Hepatocyte (in vitro differentiated cells): ENCODE data around the gene UQCRH. TPM values are rescaled to one million over a fixed set of nuclear protein-coding genes. Genes with fewer than 3 reads are reported as not detected.

Experiments
- DNase-seq: peaks from one replicate; pipeline ENCODE4 v3.0.0-alpha.2; 2016; ENCODE audit warnings: low spot score
- H2AFZ ChIP-seq: fragments of 200-600 bp; sonication (generic); 2 replicates; pipeline ENCODE4 v1.6.0; 2016; ENCODE audit warnings: antibody characterized with exemption, mild to moderate bottlenecking
- H3K27ac ChIP-seq: fragments of 200-600 bp; sonication (generic); 2 replicates; pipeline ENCODE4 v1.5.1; 2016; ENCODE audit warnings: mild to moderate bottlenecking
- H3K27me3 ChIP-seq: fragments of 200-600 bp; sonication (generic); 2 replicates; pipeline ENCODE4 v1.6.1; 2016
- H3K36me3 ChIP-seq: fragments of 200-600 bp; sonication (generic); replicated peaks from 2 replicates; pipeline ENCODE4 v1.5.1; 2016; ENCODE audit warnings: low read depth; ENCODE audit not compliant: insufficient read depth
- H3K4me1 ChIP-seq: fragments of 200-600 bp; sonication (generic); 2 replicates; pipeline ENCODE4 v1.5.1; 2016; ENCODE audit warnings: mild to moderate bottlenecking, moderate library complexity; ENCODE audit not compliant: insufficient read depth
- H3K4me2 ChIP-seq: fragments of 200-600 bp; sonication (generic); 2 replicates; pipeline ENCODE4 v1.6.0; 2016
- H3K4me3 ChIP-seq: fragments of 200-600 bp; sonication (generic); 2 replicates; pipeline ENCODE4 v1.5.1; 2016; ENCODE audit warnings: mild to moderate bottlenecking
- H3K79me2 ChIP-seq: fragments of 200-600 bp; sonication (generic); 2 replicates; pipeline ENCODE4 v1.6.0; 2017; ENCODE audit warnings: mild to moderate bottlenecking
- H3K9me2 ChIP-seq: fragments of 200-600 bp; sonication (generic); replicated peaks from 2 replicates; pipeline ENCODE4 v1.6.0; 2017; ENCODE audit warnings: mild to moderate bottlenecking; ENCODE audit not compliant: insufficient read depth
- H3K9me3 ChIP-seq: fragments of 200-600 bp; sonication (generic); 2 replicates; pipeline ENCODE4 v1.5.1; 2016; ENCODE audit warnings: low read depth, mild to moderate bottlenecking
- H4K20me1 ChIP-seq: fragments of 200-600 bp; sonication (generic); 2 replicates; pipeline ENCODE4 v1.6.0; 2016; ENCODE audit warnings: mild to moderate bottlenecking; ENCODE audit not compliant: insufficient read depth, poor library complexity, severe bottlenecking
- CTCF ChIP-seq: fragments of 200-600 bp; sonication (generic); IDR thresholded peaks from 2 replicates; pipeline ENCODE4 v1.5.1; 2016; ENCODE audit warnings: antibody characterized with exemption, mild to moderate bottlenecking; ENCODE audit not compliant: poor library complexity
- EZH2 ChIP-seq: fragments of 200-600 bp; sonication (generic); IDR thresholded peaks from 2 replicates; pipeline ENCODE4 v1.6.1; 2016; ENCODE audit warnings: antibody characterized with exemption, mild to moderate bottlenecking, borderline replicate concordance
- EZH2phosphoT487 ChIP-seq: fragments of 200-600 bp; sonication (generic); IDR thresholded peaks from one replicate; pipeline ENCODE4 v1.6.1; 2018; ENCODE audit warnings: antibody characterized with exemption, mild to moderate bottlenecking, low read depth, moderate library complexity; ENCODE audit not compliant: unreplicated experiment, severe bottlenecking
- WGBS: methylation state at CpG from one replicate; pipeline ENCODE4 v1.1.6; 2016; ENCODE audit warnings: low lambda C conversion rate; ENCODE audit errors: missing lambda C conversion rate; 5-methylcytosine and 5-hydroxymethylcytosine counted together
- polyA plus RNA-seq: library from polyadenylated mRNA; unstranded; fragments of >200 nt; fragmentation: Nextera tagmentation; extraction: Ambion mirVana; gene quantifications from 2 replicates; pipeline ENCODE4 v1.2.1, GENCODE V29; 2016
- total RNA-seq: library from RNA; depleted of rRNA; stranded (reverse); fragments of >200 nt; gene quantifications from 2 replicates; pipeline ENCODE4 v1.2.3, GENCODE V29; 2014

Gene UQCRH
- total and polyA plus RNA-seq, 2 experiments from 2014 or later: 269 to 429 TPM

- Histone ChIP-seq H3K9me3 (no peaks in the 10 kb centered on the region), H2AFZ (no peak overlapping the region), H3K27ac (no peak overlapping the region), H3K79me2 (peaks cover 27% of the 10 kb centered on the region), H4K20me1 (no peaks in the 10 kb centered on the region), H3K4me2 (no peak overlapping the region), H3K36me3 (no peaks in the 10 kb centered on the region), H3K4me1 (peaks cover 9% of the 10 kb centered on the region), H3K27me3 (no peaks in the 10 kb centered on the region), H3K4me3 (no peak overlapping the region), H3K9me2 (no peaks in the 10 kb centered on the region)
- DNase-seq: no peak
- TF ChIP-seq CTCF (no peak), EZH2phosphoT487 (no peak), EZH2 (no peak)
- WGBS: 97% methylated on average over 4 of the region's 4 CpGs
These were observed 39.8 kb downstream of the UQCRH start for GRCh38 chr1:46343351-46343695.

GRCh38 chr1:46343705-46344104, 40.2 kb downstream of the UQCRH start:
- Histone ChIP-seq H4K20me1 (no peaks in the 10 kb centered on the region), H3K79me2 (peaks cover 27% of the 10 kb centered on the region), H3K27me3 (no peaks in the 10 kb centered on the region), H3K27ac (no peak overlapping the region), H3K9me2 (no peaks in the 10 kb centered on the region), H3K4me3 (no peak overlapping the region), H3K36me3 (no peaks in the 10 kb centered on the region), H3K4me2 (no peak overlapping the region), H3K9me3 (no peaks in the 10 kb centered on the region), H2AFZ (no peak overlapping the region), H3K4me1 (peaks cover 9% of the 10 kb centered on the region)
- 99% methylated on average over 4 of the region's 4 CpGs for WGBS
- TF ChIP-seq CTCF (no peak), EZH2phosphoT487 (no peak), EZH2 (no peak)
- no peak for DNase-seq

GRCh38 chr1:46344481-46344880, 41.0 kb downstream of the UQCRH start:
- Histone ChIP-seq H3K36me3 (no peaks in the 10 kb centered on the region), H2AFZ (no peak overlapping the region), H3K9me2 (no peaks in the 10 kb centered on the region), H3K4me3 (no peak overlapping the region), H4K20me1 (no peaks in the 10 kb centered on the region), H3K4me1 (peaks cover 2% of the 10 kb centered on the region), H3K9me3 (no peaks in the 10 kb centered on the region), H3K79me2 (peaks cover 27% of the 10 kb centered on the region), H3K27ac (no peak overlapping the region), H3K27me3 (no peaks in the 10 kb centered on the region), H3K4me2 (no peak overlapping the region)
- no peak for TF ChIP-seq EZH2phosphoT487
- no peak for DNase-seq
- WGBS: 92% methylated on average over 3 of the region's 3 CpGs

- H3K9me2 ChIP-seq: no peaks in the 10 kb centered on the region
- no peaks in the 10 kb centered on the region for H3K4me1 ChIP-seq
- TF ChIP-seq EZH2 (no peak), CTCF (no peak), EZH2phosphoT487 (no peak)
- no peak overlapping the region for H3K4me3 ChIP-seq
- H3K36me3 ChIP-seq: peaks cover 5% of the 10 kb centered on the region
- H4K20me1 ChIP-seq: no peaks in the 10 kb centered on the region
- H3K9me3 ChIP-seq: no peaks in the 10 kb centered on the region
- no peak overlapping the region for H2AFZ ChIP-seq
- DNase-seq: no peak
- no peak overlapping the region for H3K27ac ChIP-seq
- no peak overlapping the region for H3K4me2 ChIP-seq
- no peaks in the 10 kb centered on the region for H3K27me3 ChIP-seq
- H3K79me2 ChIP-seq: peaks cover 27% of the 10 kb centered on the region
These were observed 41.8 kb downstream of the UQCRH start for GRCh38 chr1:46345281-46345680.
